HG02970 (cell line): ENCODE results near the gene URAD.

Source experiments
- ATAC-seq: cut with Tn5 transposase; IDR thresholded peaks from one replicate; pipeline ENCODE4 v1.9.1; 2021; ENCODE audit warnings: mild to moderate bottlenecking, moderate library complexity, moderate number of reproducible peaks; ENCODE audit not compliant: unreplicated experiment, low FRiP score

URAD gene

DNA sequence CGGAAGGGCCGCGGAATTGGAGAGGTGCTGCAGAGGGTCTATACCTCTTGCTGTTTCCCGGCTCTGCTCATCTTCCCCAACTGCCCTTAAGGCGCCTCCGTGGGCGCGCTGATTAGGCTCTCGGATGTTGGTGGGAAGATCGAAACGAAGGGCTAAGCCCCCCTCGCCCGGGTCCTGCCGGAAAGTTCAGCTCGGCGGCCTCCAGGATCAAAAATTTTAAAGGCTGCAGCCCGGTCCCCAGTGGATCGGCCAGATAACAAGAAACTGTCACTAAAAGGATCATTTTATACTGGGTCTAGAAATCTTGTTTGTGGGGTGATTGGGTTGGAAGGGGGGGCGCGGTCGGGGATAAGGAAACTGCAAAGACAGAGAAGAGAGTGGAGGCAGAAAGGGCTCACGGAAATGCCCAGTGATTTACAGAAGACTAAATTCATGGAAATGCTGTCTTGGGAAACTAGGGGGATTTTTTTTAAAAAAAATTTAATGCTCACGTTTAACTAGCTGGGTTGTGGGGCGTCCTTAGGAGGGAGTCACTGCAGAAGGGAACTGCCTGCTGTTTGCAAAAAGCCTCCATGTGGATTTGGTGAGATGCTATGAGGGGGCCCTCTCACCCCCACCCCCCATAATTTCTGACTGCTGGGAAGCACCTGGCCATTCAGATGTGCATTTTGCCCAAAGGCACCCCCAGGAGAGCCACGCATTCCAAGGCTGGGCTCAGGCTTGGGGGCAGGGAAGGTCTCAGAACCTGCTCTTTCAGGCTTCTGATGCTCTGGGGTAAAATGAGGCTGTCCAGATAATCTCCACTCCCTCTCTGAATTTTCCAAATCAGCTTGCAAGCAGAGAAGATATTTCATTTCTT lies 27.0 kb downstream of the URAD start:
- no peak for ATAC-seq

DNA sequence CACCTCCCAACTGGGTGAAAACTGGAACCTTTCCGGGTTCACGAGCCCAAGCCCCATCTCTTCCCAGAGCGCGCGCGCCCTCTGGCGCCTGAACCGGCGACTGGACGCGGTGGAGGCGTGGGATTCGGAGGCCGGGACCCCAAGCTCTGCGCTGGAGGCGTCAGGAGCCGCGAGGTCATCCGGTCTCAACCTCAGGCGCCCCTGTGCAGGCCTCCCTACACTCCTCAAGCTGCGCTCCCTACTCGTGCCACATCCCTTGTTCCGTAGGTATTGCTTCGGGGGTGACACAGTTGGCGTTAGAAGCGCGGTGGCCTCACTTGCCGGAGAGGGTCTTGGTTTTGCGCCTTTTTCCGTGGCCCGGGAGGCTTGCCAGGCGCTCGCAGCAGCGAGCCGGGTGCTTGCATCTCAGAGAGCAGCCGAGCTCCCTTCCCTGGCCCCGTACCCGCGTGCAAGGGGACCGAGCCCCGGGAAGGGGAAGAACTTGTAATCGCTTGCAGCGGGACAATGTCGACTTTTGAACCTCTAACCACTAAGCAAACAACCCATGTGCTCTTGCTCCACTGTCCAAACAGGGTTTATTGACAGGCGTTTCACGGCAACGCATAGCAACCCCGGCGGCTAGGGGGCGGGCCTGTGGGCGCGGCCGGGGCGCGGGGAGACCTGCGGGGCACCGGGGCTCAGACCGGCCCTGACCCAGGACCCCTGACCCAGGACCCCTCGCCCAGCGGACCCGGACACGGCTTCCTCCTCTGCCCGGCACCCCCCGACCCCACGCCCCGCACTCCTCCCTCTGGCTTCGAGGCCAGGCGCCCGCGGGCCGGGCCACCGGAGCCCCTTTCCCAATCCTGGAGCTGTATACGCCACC lies 27.9 kb downstream of the URAD start:
- ATAC-seq: no peak

GRCh38 chr13:27959976-27960361 lies 28.5 kb downstream of the URAD start:
- ATAC-seq: no peak

- ATAC-seq: no peak
Measured at GRCh38 chr13:27956576-27957300, 31.8 kb downstream of the URAD start.

GRCh38 chr13:27955014-27955591 lies 33.4 kb downstream of the URAD start:
- no peak for ATAC-seq

GRCh38 chr13:27954406-27954851 lies 34.1 kb downstream of the URAD start:
- no peak for ATAC-seq

GRCh38 chr13:27953676-27954405 lies 34.7 kb downstream of the URAD start:
- no peak for ATAC-seq

- ATAC-seq: no peak
Measured at GRCh38 chr13:27952876-27953675, 35.4 kb downstream of the URAD start.

- no peak for ATAC-seq
Measured at GRCh38 chr13:27942972-27943371, 45.5 kb downstream of the URAD start.

GRCh38 chr13:27933580-27934328 lies 54.7 kb downstream of the URAD start:
- no peak for ATAC-seq

DNA sequence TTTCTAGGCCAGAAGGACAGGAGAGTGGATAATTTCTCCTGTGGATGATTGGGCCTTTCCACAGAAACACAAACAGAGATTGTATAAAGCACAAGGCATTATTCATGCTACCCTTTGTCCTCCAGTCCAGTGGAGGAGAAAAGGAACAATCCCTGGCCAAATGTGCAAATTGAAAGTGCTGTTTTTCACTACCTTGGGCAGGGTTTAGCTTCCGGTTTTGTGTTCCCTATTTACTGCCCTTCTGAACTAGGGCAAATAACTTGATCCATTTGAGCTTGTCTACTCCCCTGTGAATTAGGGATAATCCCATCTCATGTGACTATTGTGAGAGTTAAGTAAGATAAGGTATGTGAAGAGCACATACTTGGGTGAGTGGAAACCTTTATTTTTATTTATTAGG lies 55.4 kb downstream of the URAD start:
- ATAC-seq: no peak

GRCh38 chr13:27929868-27930267 lies 58.6 kb downstream of the URAD start:
- ATAC-seq: no peak

GRCh38 chr13:27928805-27929753 lies 59.4 kb downstream of the URAD start:
- no peak for ATAC-seq

GRCh38 chr13:27928353-27928804 lies 60.1 kb downstream of the URAD start:
- ATAC-seq: no peak
